Effector CD8-positive, alpha-beta T cell (primary cell): ENCODE data around the gene CAMTA1.

Experiments
- DNase-seq: peaks from one replicate; lab custom pipeline; 2025; lab: John Stamatoyannopoulos, UW

CAMTA1 gene

DNA sequence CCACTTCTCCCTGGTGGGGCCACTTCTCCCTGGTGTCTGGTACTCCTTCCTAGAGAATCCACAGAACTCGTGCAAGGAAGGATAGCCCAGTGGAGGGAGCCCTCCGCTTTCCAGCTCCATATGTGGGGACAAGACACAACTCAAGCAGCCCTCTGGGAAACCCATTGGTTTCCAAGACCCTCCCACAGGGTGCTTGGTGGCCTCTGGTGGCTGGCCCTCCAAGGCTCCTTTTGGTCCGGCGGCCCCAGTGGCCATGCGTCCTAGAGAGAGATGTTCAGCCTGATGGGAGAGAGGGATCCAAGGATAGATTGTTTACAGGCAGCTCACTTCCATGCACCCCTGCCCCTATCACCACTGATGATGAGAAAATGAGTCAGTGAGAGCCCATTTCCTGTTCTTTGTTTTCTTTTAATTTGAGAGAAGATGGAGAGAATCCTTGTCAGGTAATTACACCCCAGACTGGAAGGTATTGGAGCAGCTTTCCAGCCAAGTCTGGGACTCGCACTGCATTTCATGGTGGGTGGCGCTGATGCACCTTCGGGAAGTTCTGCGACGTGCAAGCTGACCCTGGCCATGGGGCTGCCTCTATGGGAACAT, 499.7 kb downstream of the CAMTA1 start:
- no peak for DNase-seq

DNA sequence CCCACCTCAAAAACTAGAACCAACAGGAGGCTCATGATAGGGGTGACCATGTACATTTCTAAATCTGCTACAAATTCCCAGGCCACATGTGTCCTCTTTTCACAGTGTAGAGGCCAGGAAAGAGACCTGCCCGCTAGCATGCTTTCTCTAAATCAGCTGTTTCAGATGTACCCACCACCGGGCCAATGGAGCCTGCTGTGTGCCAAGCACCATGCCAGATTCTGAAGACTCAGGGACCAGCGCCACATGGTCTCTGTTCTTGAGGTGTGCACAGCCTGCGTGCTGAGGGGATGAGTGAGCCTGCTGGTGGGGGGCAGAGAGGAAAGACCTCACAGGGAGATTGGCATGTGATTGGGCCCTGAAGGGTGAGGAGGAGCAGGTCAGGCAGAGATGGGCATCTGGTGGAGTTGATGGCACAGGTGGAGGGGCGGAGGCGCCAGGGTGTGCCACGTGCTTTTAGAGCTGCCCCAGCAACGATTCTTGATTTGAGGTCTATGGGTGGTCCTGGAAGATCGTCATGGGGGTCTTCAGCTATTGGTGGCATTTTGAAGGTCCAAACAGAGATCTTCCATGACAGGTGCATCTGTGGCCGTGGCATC, 500.7 kb downstream of the CAMTA1 start:
- no peak for DNase-seq

DNA sequence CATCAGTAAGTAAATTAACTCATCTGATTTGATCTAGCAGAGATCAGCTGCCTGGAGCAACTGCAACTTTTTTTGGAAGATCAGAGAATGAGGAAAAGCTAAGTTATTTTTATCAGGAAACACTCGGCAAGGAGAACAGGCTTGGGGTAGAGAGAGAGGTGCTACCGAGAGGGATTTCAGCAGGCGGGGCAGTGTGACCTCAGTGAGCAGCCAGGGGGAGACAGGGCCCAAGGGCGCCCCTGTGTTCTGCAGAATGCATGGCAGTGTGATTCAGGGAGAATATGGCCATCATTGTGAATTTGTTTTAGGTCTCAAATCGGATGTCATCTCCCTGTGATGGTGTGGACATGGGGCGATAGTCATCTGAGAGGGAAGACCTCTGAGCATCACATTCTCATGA, 501.8 kb downstream of the CAMTA1 start:
- no peak for DNase-seq

DNA sequence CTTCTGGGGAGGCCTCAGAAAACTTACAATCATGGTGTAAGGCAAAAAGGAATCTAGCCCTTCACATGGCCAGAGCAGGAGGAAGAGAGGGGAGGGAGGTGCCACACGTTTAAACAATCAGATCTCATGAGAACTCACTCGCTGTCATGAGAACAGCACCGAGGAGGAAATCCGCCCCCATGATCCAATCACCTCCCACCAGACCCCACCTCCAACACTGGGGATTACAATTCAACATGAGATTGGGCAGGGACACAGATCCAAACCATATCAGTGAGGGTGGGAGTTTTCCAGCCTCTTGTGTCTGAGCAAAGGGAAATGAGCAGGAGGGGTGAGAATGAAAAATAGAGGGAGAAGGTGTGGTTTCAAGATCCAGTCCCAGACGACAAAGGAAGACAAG, 503.7 kb downstream of the CAMTA1 start:
- no peak for DNase-seq

DNA sequence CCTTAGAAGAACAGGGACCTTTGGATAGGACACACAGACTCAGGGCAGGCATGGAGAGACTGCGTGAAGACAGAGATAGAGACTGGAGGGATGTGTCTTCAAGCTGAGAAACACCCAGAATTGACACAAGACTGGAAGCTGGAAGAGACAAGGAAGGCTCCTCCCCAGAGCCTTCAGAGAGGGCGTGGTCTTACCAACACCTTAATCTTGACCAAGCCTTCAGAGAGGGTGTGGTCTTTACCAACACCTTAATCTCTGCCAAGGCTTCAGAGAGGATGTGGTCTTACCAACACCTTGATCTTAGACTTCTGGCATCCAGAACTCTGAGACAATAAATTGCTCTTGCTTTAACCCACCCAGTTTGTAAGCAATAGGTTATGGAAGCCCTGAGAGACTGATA, 504.4 kb downstream of the CAMTA1 start:
- no peak for DNase-seq

- DNase-seq = no peak
These were observed 506.0 kb downstream of the CAMTA1 start for GRCh38 chr1:7290971-7291970.

GRCh38 chr1:7292036-7292681, 506.9 kb downstream of the CAMTA1 start:
- DNase-seq = no peak

- DNase-seq = no peak
These were observed 507.6 kb downstream of the CAMTA1 start for GRCh38 chr1:7292714-7293419.

GRCh38 chr1:7293702-7294629, 508.7 kb downstream of the CAMTA1 start:
- no peak for DNase-seq

GRCh38 chr1:7294636-7295035, 509.4 kb downstream of the CAMTA1 start:
- DNase-seq = no peak

DNA sequence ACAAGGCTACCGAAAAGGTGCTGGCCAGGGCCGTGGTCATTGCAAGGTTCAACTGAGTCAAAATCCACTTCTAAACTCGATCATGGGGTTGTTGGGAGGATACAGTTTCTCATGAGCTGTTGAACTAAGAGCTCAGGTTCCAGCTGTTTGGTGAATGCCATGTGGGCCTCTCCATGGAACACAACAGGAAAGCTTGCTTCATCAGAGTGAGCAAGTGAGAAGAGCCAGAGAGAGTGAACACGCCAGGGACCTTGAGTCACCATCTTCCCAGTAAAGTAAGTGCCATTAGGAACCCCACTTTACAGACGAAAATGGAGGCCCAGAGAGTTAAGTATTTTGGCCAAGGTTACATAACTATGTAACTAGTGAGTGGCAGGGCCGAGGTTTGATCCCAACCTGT, 510.7 kb downstream of the CAMTA1 start:
- DNase-seq = no peak

DNA sequence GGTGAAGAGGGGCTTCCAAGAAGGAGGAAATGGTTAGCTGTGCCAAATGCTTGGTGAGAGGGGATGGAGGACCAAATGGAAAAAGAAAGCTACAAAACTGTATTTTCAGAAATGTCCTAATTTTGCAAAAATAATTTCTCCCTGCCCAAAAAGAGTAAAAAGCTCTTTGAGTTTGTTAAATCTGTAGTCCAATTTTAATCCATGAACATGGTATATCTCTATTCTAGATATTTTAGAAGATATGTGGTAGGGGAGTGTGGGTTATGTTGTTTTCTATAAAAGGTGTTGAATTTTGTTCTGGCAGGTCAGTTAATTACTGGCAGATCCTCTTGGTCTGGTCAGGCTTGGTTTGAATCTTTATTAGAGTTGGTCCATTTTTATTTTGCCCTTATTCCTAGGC, 511.7 kb downstream of the CAMTA1 start:
- no peak for DNase-seq

- DNase-seq = no peak
These were observed 512.9 kb downstream of the CAMTA1 start for GRCh38 chr1:7298145-7298544.

GRCh38 chr1:7298749-7299151, 513.5 kb downstream of the CAMTA1 start:
- DNase-seq = no peak

- DNase-seq = no peak
These were observed 514.1 kb downstream of the CAMTA1 start for GRCh38 chr1:7299329-7299799.

- no peak for DNase-seq
These were observed 514.7 kb downstream of the CAMTA1 start for GRCh38 chr1:7299994-7300393.

GRCh38 chr1:7300893-7301663, 515.8 kb downstream of the CAMTA1 start:
- DNase-seq = no peak

DNA sequence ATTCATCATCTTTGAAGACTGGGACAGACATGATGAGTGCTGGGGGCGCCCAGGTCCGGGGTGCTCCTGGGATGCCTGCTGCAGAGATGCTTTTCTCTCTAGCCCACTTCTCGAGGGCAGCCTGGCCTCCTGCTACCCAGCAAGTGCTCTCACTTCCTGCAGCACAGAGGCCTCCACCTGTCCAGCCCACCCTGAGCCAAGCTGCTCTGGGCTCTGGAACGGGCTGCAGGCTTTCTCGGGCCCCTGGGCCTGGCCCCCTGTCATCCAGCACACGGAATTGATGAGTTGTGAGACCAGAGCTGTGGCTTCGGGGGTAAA, 516.4 kb downstream of the CAMTA1 start:
- no peak for DNase-seq

DNA sequence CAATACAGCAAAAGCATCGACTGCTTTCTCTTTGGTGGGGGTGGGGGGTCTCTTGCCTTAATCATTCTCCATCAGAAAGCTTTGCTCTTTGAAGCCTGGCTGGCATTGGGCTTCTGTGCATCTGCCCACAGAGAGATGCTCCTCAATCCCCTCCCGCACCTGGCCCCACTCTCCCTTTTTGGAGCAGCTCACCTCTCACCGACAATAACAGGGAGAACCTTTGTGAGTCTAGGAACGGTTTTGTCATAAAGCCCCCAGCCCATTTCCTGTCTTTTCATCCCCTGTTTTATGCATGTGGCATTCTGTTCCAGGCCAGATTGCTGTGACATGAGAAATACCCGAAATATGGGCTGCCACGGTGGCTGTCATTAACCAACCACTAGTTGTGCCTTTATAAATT, 516.9 kb downstream of the CAMTA1 start:
- no peak for DNase-seq

DNA sequence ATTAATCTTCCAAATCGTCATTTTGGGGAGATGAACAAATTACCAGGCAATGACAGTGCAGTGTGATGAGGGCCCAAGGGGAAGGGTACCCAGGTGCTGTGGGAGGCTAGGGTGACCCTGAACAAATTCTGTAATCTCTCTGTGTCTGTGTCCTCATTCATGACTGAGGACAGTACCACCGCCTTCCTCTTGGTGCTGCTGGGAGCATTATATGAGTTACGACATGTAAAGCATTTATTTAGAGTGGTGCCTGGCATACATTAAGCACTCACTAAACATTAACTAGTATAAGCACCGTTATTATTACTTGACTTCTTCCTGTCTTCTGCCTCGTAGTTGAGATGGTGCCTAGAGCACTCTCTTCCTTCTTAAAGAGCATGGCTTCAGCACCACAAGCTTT, 517.6 kb downstream of the CAMTA1 start:
- no peak for DNase-seq
